Measurements from ENCODE around the gene TLK2. TPM values are rescaled to one million over a fixed set of nuclear protein-coding genes. Genes with fewer than 3 reads are reported as not detected.

TLK2 gene
- total and polyA plus RNA-seq, 2 experiments from 2014 or later = 19.6 to 56.1 TPM

GRCh38 chr17:62653826-62654761, 175.5 kb downstream of the TLK2 start:
- Histone ChIP-seq H3K4me3 (peak overlapping the region; percentile 91), H3K9me2 (ENCODE audit: insufficient read depth) (no peaks in the 10 kb centered on the region), H3K79me2 (replicated peaks; ENCODE audit: insufficient read depth) (no peaks in the 10 kb centered on the region), H3F3A (replicated peaks; ENCODE audit: low read depth) (0 out of 2 replicates have a peak, but pooled peaks cover 8% of the 10 kb centered on the region), H2AFZ (no peak overlapping the region), H3K4me1 (ENCODE audit: insufficient read depth) (peaks cover 13% of the 10 kb centered on the region), H3K27me3 (ENCODE audit: insufficient read depth) (peaks cover 8% of the 10 kb centered on the region; the same call in 1 of the 2 replicates), H3K36me3 (ENCODE audit: insufficient read depth) (no peaks in the 10 kb centered on the region), H3K27ac (ENCODE audit: low read depth) (peak overlapping the region; percentile 63; the same call in 1 of the 2 replicates), H3K4me2 (peak overlapping the region; percentile 99; the same call in 1 of the 2 replicates), H4K20me1 (replicated peaks; ENCODE audit: insufficient read depth) (no peaks in the 10 kb centered on the region; the same call in 1 of the 2 replicates)
- Mint-ChIP-seq H3K4me3 (peak overlapping the region; percentile 83), H3K36me3 (ENCODE audit: low read depth) (peaks cover 4% of the 10 kb centered on the region; the same call in 2 of the 3 replicates), H3K9me3 (peaks cover 2% of the 10 kb centered on the region; the same call in 2 of the 3 replicates), H3K27me3 (ENCODE audit: insufficient read depth, low read depth, poor library complexity) (peaks cover 23% of the 10 kb centered on the region), H3K4me1 (peaks cover 23% of the 10 kb centered on the region), H3K27ac (no peak overlapping the region)
- TF ChIP-seq REST (IDR thresholded peaks at IDR 0.05; ENCODE audit: unreplicated experiment) = no peak
- no peak for TF ChIP-seq ZNF331 (CRISPR knock-in tag; IDR thresholded peaks at IDR 0.05; ENCODE audit: low read depth)
- TF ChIP-seq NANOG (IDR thresholded peaks at IDR 0.05; ENCODE audit: borderline replicate concordance) = no peak
- no peak for TF ChIP-seq ETS1 (IDR thresholded peaks at IDR 0.05)
- no peak for TF ChIP-seq CREB1 (CRISPR knock-in tag; IDR thresholded peaks at IDR 0.05; ENCODE audit: low read depth)
- TF ChIP-seq JUNB (IDR thresholded peaks at IDR 0.05; ENCODE audit: unreplicated experiment) = no peak
- TF ChIP-seq ZNF462 (CRISPR knock-in tag; IDR thresholded peaks at IDR 0.05) = no peak
- no peak for TF ChIP-seq POLR2AphosphoS5 (IDR thresholded peaks at IDR 0.05; ENCODE audit: low read depth)
- no peak for TF ChIP-seq CTCF (conservative IDR thresholded peaks at IDR 0.05; ENCODE audit: low read depth in 2 of 2)
- TF ChIP-seq EZH2 (IDR thresholded peaks at IDR 0.05; ENCODE audit: low read depth, unreplicated experiment) = no peak
- DNase-seq (ENCODE audit: low spot score) (no peak), ATAC-seq (peak; percentile 4; the same call in 1 of the 3 replicates)
